K562 (cell line): ENCODE data around the gene DHRS3.

Experiments used
- AFF4 ChIP-seq: sonication (generic); formaldehyde crosslinking; IDR thresholded peaks from 2 replicates; pipeline ENCODE4 v1.8.0; 2023; ENCODE audit warnings: mild to moderate bottlenecking, missing genetic modification reagents
- ARID2 ChIP-seq: fragments of 450-650 bp; IDR thresholded peaks from 2 replicates; pipeline ENCODE4 v1.6.1; 2017; ENCODE audit warnings: antibody characterized with exemption, mild to moderate bottlenecking
- BRF1 ChIP-seq: IDR thresholded peaks from 3 replicates; pipeline ENCODE4 v1.6.1; 2011; ENCODE audit warnings: borderline replicate concordance, mild to moderate bottlenecking; ENCODE audit not compliant: insufficient read length; ENCODE audit errors: extremely low read depth
- CBFB ChIP-seq: sonication (generic); formaldehyde crosslinking; IDR thresholded peaks from 2 replicates; pipeline ENCODE4 v1.4.0; 2020; ENCODE audit warnings: mild to moderate bottlenecking, missing genetic modification reagents
- CHD2 ChIP-seq: IDR thresholded peaks from 2 replicates; pipeline ENCODE4 v1.6.1; 2011; ENCODE audit warnings: low read depth, low read length
- CTCF ChIP-seq, 3 experiments: IDR thresholded peaks in 2 of 3; conservative IDR thresholded peaks in 1 of 3; 2 replicates each; pipeline ENCODE4 v1.5.1; 2011 to 2012; ENCODE audit warnings: low read length in 3 of 3, mild to moderate bottlenecking in 3 of 3, control low read depth in 2 of 3, improper control_type of control experiment in 1 of 3, inconsistent platforms in 1 of 3, low read depth in 1 of 3, mixed read lengths in 1 of 3, moderate library complexity in 1 of 3; ENCODE audit not compliant: insufficient read depth in 2 of 3
- KDM1A ChIP-seq, 2 experiments: fragments of 450-650 bp; IDR thresholded peaks; 2 replicates each; pipeline ENCODE4 v1.6.1; 2016; ENCODE audit warnings: mild to moderate bottlenecking in 2 of 2
- MTA3 ChIP-seq: fragments of 450-650 bp; formaldehyde crosslinking; IDR thresholded peaks from 2 replicates; pipeline ENCODE4 v1.6.1; 2017; ENCODE audit warnings: mild to moderate bottlenecking, borderline replicate concordance
- NFIC ChIP-seq: fragments of 450-650 bp; IDR thresholded peaks from 2 replicates; pipeline ENCODE4 v1.6.1; 2017; ENCODE audit warnings: mild to moderate bottlenecking, inconsistent platforms
- STAT6 ChIP-seq: sonication (generic); formaldehyde crosslinking; IDR thresholded peaks from 2 replicates; pipeline ENCODE4 v1.8.1; 2023; ENCODE audit warnings: mild to moderate bottlenecking, missing genetic modification reagents
- TSHZ1 ChIP-seq: fragments of 250-450 bp; sonication (Bioruptor Pico); IDR thresholded peaks from 2 replicates; pipeline ENCODE4 v1.4.0; 2020; ENCODE audit warnings: mild to moderate bottlenecking, moderate library complexity

GRCh38 chr1:12634156-12634555 is 16.1 kb upstream of the DHRS3 start:
- no peak for TF ChIP-seq KDM1A (IDR thresholded peaks at IDR 0.05)
- no peak for TF ChIP-seq CHD2
- no peak for TF ChIP-seq NFIC
- TF ChIP-seq ARID2: no peak
- no peak for TF ChIP-seq CBFB (CRISPR knock-in tag)
- TF ChIP-seq MTA3: no peak
- TF ChIP-seq AFF4 (CRISPR knock-in tag): no peak
- TF ChIP-seq CTCF (IDR thresholded peaks at IDR 0.05 in 2 of 3, conservative IDR thresholded peaks at IDR 0.05 in 1 of 3; ENCODE audit: insufficient read depth in 2 of 3, low read depth in 1 of 3, low read length in 3 of 3): no peak
- TF ChIP-seq STAT6 (CRISPR knock-in tag): no peak
- TF ChIP-seq BRF1: no peak
- no peak for TF ChIP-seq TSHZ1 (CRISPR knock-in tag)
